Natural killer cell (primary cell): ENCODE measurements around the gene CENATAC. TPM values are rescaled to one million over a fixed set of nuclear protein-coding genes. Genes with fewer than 3 reads are reported as not detected.
A peak's percentile ranks its signal among the peaks of the same experiment; 100 is the strongest.

Experiments used
- ATAC-seq, 3 donors: fragments of 150-1000 bp in 2 of 3; fragments of 200-7000 bp in 1 of 3; cut with Tn5 transposase; 1 replicate in 1 of 3; 2 replicates in 2 of 3; pipeline ENCODE4 v1.10.0; 2021; ENCODE audit warnings: mild to moderate bottlenecking in 2 of 3, moderate library complexity in 2 of 3
- DNase-seq, 2 donors: peaks; one replicate each; pipeline versions ENCODE4 v3.0.0 to v3.0.0-alpha.2; 2013 to 2021; ENCODE audit warnings: mixed read lengths in 1 of 2
- H3K27ac ChIP-seq: one replicate; pipeline ENCODE4 v1.5.1; 2013; ENCODE audit warnings: mild to moderate bottlenecking, low read length
- H3K27me3 ChIP-seq: one replicate; pipeline ENCODE4 v1.6.1; 2013; ENCODE audit warnings: low read length; ENCODE audit not compliant: control insufficient read depth, insufficient read depth
- H3K36me3 ChIP-seq: one replicate; pipeline ENCODE4 v1.6.1; 2013; ENCODE audit warnings: low read length; ENCODE audit not compliant: control insufficient read depth, insufficient read depth
- H3K4me1 ChIP-seq: one replicate; pipeline ENCODE4 v1.6.1; 2013; ENCODE audit warnings: low read length; ENCODE audit not compliant: control insufficient read depth, insufficient read depth
- H3K4me3 ChIP-seq: one replicate; pipeline ENCODE4 v1.5.1; 2013; ENCODE audit warnings: low read length
- H3K9me3 ChIP-seq: one replicate; pipeline ENCODE4 v1.6.1; 2013; ENCODE audit warnings: low read length; ENCODE audit not compliant: control insufficient read depth, insufficient read depth
- H3K27ac Mint-ChIP-seq, 2 donors: one replicate each; pipeline ENCODE4 v1.8.0; 2022; ENCODE audit warnings: mild to moderate bottlenecking in 2 of 2, mixed read lengths in 2 of 2, moderate library complexity in 1 of 2
- H3K27me3 Mint-ChIP-seq, 2 donors: one replicate each; pipeline ENCODE4 v1.8.0; 2022; ENCODE audit warnings: low read depth in 2 of 2, mixed read lengths in 2 of 2
- H3K36me3 Mint-ChIP-seq: one replicate; pipeline ENCODE4 v1.8.0; 2022; ENCODE audit warnings: mixed read lengths
- H3K4me1 Mint-ChIP-seq, 2 donors: one replicate each; pipeline ENCODE4 v1.8.0; 2022; ENCODE audit warnings: mixed read lengths in 2 of 2
- H3K4me3 Mint-ChIP-seq: one replicate; pipeline ENCODE4 v1.8.0; 2022; ENCODE audit warnings: mild to moderate bottlenecking, moderate library complexity, mixed read lengths
- H3K9me3 Mint-ChIP-seq, 2 donors: one replicate each; pipeline ENCODE4 v1.8.0; 2022; ENCODE audit warnings: mixed read lengths in 2 of 2
- CTCF ChIP-seq: fragments of 200-600 bp; IDR thresholded peaks from one replicate; pipeline ENCODE4 v1.8.0; 2022; ENCODE audit warnings: antibody characterized with exemption
- WGBS: methylation state at CpG from one replicate; pipeline ENCODE4 v1.1.7; 2013; ENCODE audit warnings: missing lambda C conversion rate; ENCODE audit not compliant: insufficient coverage; 5-methylcytosine and 5-hydroxymethylcytosine counted together
- intact Hi-C: fragments of 100-400 bp; cut with micrococcal nuclease; formaldehyde crosslinking; loops from one replicate; pipeline ENCODE4 v1.14.2; 2022
- total RNA-seq, 4 donors: library from RNA; stranded (reverse); fragments of 120-200 nt in 1 of 4; gene quantifications; one replicate each; pipeline versions ENCODE4 v1.2.3 to v1.2.4, GENCODE V29; 2013 to 2022

The CENATAC gene
- total RNA-seq, 3 donors from 2014 or later (not counting 1 experiment from before 2014, with no cell fraction given), result 121 to 143 (median 122) TPM

- peaks cover 5 to 19% of the 10 kb centered on the region in 2 donors for H3K4me1 Mint-ChIP-seq
- DNase-seq (no peak), ATAC-seq (no peak)
- peak overlapping the region in 1 of 2 donors; percentile 9 for H3K27ac Mint-ChIP-seq
- TF ChIP-seq CTCF, result no peak
- no peaks in the 10 kb centered on the region for H3K9me3 Mint-ChIP-seq
- intact Hi-C loops, result no loop called here
- Histone ChIP-seq H3K4me1 (peaks cover 17% of the 10 kb centered on the region), H3K4me3 (no peak overlapping the region), H3K27ac (no peak overlapping the region), H3K36me3 (peaks cover 64% of the 10 kb centered on the region), H3K27me3 (no peaks in the 10 kb centered on the region), H3K9me3 (no peaks in the 10 kb centered on the region)
- WGBS, result 92% methylated on average over 2 of the region's 3 CpGs
- H3K4me3 Mint-ChIP-seq, result no peak overlapping the region
- peaks cover 6% of the 10 kb centered on the region for H3K36me3 Mint-ChIP-seq
- H3K27me3 Mint-ChIP-seq, result no peaks in the 10 kb centered on the region
These were observed 14.8 kb downstream of the CENATAC start for GRCh38 chr11:119012629-119013170.

GRCh38 chr11:119014209-119014924 is 16.4 kb downstream of the CENATAC start:
- Mint-ChIP-seq H3K4me3 (no peak overlapping the region), H3K4me1 (peaks cover 11 to 25% of the 10 kb centered on the region in 2 donors), H3K36me3 (no peaks in the 10 kb centered on the region), H3K27me3 (no peaks in the 10 kb centered on the region), H3K9me3 (no peaks in the 10 kb centered on the region), H3K27ac (peak overlapping the region; percentile 54 to 99)
- Histone ChIP-seq H3K4me3 (no peak overlapping the region), H3K27me3 (no peaks in the 10 kb centered on the region), H3K36me3 (peaks cover 56% of the 10 kb centered on the region), H3K27ac (no peak overlapping the region), H3K9me3 (no peaks in the 10 kb centered on the region), H3K4me1 (peaks cover 23% of the 10 kb centered on the region)
- WGBS, result 97% methylated on average over 16 of the region's 17 CpGs
- ATAC-seq (no peak), DNase-seq (no peak)
- intact Hi-C loops, result no loop called here
- TF ChIP-seq CTCF, result no peak

- Mint-ChIP-seq H3K27me3 (no peaks in the 10 kb centered on the region), H3K4me3 (no peak overlapping the region), H3K36me3 (no peaks in the 10 kb centered on the region), H3K4me1 (peaks cover 17 to 32% of the 10 kb centered on the region in 2 donors), H3K9me3 (no peaks in the 10 kb centered on the region), H3K27ac (peak overlapping the region; percentile 54 to 99)
- Histone ChIP-seq H3K27ac (no peak overlapping the region), H3K27me3 (no peaks in the 10 kb centered on the region), H3K4me1 (peaks cover 30% of the 10 kb centered on the region), H3K9me3 (no peaks in the 10 kb centered on the region), H3K36me3 (peaks cover 53% of the 10 kb centered on the region), H3K4me3 (no peak overlapping the region)
- no peak for TF ChIP-seq CTCF
- DNase-seq (peak in 1 of 2 donors; percentile 24), ATAC-seq (no peak)
- WGBS, result 81% methylated on average over 7 of the region's 8 CpGs
- intact Hi-C loops, result loop anchor here (5.0 kb wide), 3 partner anchors 42 to 192 kb away; partner anchors contain the start of genes CBL, DPAGT1 and HYOU1
These were observed 17.2 kb downstream of the CENATAC start for GRCh38 chr11:119015054-119015611.
